ENCODE results near the gene KDM1B.

Gene KDM1B, protein sequence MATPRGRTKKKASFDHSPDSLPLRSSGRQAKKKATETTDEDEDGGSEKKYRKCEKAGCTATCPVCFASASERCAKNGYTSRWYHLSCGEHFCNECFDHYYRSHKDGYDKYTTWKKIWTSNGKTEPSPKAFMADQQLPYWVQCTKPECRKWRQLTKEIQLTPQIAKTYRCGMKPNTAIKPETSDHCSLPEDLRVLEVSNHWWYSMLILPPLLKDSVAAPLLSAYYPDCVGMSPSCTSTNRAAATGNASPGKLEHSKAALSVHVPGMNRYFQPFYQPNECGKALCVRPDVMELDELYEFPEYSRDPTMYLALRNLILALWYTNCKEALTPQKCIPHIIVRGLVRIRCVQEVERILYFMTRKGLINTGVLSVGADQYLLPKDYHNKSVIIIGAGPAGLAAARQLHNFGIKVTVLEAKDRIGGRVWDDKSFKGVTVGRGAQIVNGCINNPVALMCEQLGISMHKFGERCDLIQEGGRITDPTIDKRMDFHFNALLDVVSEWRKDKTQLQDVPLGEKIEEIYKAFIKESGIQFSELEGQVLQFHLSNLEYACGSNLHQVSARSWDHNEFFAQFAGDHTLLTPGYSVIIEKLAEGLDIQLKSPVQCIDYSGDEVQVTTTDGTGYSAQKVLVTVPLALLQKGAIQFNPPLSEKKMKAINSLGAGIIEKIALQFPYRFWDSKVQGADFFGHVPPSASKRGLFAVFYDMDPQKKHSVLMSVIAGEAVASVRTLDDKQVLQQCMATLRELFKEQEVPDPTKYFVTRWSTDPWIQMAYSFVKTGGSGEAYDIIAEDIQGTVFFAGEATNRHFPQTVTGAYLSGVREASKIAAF

DNA sequence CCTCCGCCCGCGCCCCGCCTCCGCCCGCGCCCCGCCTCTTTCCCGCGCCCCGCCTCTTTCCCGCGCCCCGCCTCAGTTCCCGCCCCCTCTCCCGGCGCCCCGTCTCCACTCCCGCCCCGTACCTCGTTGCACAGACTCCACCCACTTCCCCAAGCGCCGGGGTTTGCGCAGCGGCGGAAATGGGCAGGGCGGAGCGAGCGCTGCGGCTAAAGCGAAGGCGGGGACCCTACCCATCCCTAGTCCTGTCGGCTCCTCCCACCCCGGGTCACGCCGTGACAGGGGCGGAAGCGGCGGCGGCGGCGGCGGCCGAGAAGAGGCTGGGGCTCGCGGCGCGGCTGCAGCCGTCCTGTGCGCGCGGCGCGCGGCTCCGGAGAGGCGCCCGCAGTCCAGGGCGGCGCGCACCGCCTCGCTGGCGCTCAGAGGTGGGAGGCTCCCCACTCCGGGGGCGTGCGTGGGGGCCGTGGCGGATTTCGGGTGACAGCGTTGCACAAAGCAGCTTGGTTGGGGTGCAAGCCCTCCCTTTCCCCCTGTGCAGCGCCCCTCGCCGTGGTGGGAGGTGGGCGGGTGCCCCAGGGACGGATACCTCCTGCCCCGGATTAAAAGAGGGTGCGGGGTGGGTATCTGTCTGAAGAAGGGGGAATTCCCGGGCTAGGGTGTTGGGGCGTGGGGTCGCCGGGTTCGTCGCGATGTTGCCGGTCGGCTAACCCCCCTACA, at the start of gene KDM1B:
Gene KDM1B (plus strand): TSS at position 273 of the 714 bp plus-strand sequence. CDS start 4,474 bp downstream, outside the sequence.
- peak; percentile 94 to 98 for DNase-seq (ENCODE audit: low read depth in 1 of 2, low spot score in 1 of 2)

- DNase-seq (ENCODE audit: low read depth in 1 of 2, low spot score in 1 of 2): no peak
Measured at GRCh38 chr6:18107061-18107460, 48.2 kb upstream of the KDM1B start.

DNA sequence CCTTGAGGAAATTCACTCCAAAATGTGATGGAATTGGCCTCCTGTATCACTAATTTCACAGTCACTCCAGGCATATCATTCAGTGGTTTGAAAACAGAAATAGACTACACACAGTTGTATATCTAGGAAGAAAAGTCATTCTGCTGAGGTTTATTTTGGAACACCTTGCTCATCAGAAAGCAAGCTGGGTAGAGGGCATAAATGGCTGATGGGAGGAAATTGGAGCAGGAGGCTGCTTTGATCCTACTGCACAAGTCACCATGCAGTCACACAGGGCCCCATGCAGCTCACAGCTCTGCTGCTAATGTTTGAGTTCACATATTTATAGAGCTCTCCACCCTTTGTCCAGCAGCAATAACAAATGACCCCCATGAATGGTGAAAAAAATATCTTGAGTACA, 45.1 kb upstream of the KDM1B start:
- no peak for DNase-seq (ENCODE audit: low read depth in 1 of 2, low spot score in 1 of 2)

DNA sequence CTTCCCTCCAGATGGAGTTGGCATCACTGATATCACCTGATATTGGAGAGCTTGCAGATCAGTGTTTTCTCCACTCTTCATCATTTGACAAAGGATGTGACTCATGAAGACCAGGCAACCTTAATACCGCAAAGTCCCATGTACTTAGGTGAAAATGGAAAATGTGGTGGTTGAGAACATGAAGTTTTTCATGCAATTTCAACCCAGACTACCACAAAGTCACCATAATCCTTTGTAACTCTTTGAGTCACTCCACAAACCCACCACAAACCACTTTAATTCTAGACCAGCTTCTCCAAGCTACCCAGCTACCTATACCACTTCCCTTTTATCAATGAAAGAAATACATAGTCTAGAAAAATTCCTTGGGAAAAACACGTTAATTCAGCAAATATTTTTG, 39.9 kb upstream of the KDM1B start:
- peak in 1 of 2 donors; percentile 19 for DNase-seq (ENCODE audit: low read depth in 1 of 2, low spot score in 1 of 2)

GRCh38 chr6:18117136-18117535, 38.1 kb upstream of the KDM1B start:
- DNase-seq (ENCODE audit: low read depth in 1 of 2, low spot score in 1 of 2): no peak

DNA sequence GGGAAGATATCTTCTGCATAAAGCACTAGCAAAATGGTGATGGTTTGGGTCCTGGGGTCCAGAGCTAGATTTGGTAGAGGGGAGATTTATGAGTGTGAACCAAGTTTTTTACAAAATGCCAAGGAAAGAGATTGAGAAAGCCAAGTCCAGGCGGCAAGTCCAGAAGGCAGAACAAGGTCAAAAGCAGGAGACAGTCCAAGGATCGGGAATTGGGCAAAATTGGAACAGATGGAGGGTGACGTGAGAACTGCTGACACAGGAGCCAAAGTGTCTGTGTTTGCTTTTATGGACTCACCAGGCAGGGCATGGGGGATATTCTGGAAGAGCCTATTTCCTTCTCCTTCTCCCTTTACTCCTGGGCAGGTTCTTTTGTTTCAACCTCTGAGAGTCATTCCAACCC, 36.9 kb upstream of the KDM1B start:
- no peak for DNase-seq (ENCODE audit: low read depth in 1 of 2, low spot score in 1 of 2)

- DNase-seq (ENCODE audit: low read depth in 1 of 2, low spot score in 1 of 2): no peak
Measured at GRCh38 chr6:18119236-18119635, 36.0 kb upstream of the KDM1B start.

GRCh38 chr6:18121580-18122127, 33.6 kb upstream of the KDM1B start:
- DNase-seq (ENCODE audit: low read depth in 1 of 2, low spot score in 1 of 2): no peak

DNA sequence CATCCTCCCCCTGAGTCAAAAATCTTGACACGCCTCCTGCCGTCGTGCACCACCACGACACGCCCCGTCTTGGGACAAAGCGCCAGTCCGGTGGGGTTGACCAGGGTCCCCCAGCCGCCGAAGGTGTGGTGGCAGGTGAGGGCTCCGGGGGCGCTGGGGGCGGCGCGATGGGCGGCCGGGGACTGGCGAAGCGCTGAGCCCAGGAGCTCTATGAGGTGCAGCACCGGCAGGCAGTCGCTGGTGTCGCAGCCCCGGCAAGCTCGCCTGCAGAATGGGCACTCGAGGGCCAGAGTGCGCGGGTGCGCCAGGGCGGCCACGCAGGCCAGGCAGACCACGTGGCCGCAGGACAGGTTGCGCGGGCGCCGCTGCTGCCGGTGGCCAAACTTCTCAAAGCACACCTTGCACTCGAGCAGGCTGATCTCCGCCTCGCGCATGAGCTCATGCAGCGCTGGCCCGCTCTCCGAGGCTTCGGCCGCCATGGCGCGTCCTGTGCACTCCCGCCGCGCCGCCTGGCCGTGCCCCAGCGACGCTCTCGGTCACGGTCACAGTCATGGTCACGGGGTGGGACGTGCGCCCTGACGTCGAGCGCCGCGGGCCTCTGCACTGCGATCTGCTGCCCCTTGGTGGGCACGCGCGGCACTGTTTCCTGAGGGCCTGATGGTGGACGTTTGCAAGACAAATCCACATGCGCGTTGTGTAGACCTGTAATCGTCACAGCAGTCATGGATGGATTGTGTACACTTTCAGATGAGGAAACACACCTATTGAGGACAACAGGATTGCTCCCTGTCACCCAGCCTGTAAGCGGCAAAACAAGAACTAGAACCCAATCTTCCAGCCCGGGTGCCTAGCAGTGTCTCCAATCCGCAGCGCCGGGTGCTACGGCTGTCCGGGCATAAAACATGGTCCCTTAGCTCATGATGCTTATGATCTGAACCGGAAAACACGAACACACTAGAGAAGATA, 32.8 kb upstream of the KDM1B start, which contains the start of gene NHLRC1:
Gene NHLRC1 (minus strand): TSS at position 550 of the 966 bp plus-strand sequence. CDS start 71 bp downstream, at position 479.
- DNase-seq (ENCODE audit: low read depth in 1 of 2, low spot score in 1 of 2): peak; percentile 42 to 64

GRCh38 chr6:18126121-18126520, 29.1 kb upstream of the KDM1B start:
- DNase-seq (ENCODE audit: low read depth in 1 of 2, low spot score in 1 of 2): no peak

DNA sequence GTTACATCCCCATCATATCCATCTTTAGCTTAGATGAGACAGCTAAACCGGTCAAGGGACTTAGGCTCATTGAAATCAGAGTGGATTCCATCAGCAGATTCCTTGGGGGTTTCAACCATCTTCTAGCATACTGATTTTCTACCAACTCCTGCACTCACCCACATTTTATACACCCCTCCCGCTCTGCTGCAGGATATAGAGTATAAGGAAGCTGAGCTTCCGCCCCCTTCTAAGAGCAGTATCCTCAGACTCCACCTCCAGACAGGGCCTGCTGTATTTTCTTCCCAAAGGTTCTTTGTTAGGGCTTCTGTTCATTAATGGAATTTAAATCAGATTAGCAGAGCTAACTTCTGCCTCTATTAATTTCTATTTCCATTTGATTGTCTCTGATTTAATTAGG, 22.9 kb upstream of the KDM1B start:
- DNase-seq (ENCODE audit: low read depth in 1 of 2, low spot score in 1 of 2): no peak

- no peak for DNase-seq (ENCODE audit: low read depth in 1 of 2, low spot score in 1 of 2)
Measured at GRCh38 chr6:18135171-18135570, 20.1 kb upstream of the KDM1B start.

DNA sequence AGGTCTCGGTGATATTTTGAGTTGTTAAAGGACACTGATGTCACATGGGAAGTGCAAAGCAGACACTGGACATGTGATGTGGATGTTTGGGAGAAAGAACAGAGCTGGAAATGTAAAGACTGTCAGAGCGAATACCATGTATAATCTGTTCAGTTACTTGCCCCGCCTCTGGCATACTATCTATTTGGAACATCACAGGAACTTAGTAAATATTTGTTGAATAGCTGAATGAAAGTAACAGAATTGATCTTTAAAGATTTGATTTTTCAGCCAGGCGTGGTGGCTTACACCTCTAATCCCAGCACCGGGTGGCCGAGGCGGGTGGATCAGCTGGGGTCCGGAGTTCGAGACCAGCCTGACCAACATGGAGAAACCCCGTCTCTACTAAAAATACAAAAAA, 19.0 kb upstream of the KDM1B start:
- DNase-seq (ENCODE audit: low read depth in 1 of 2, low spot score in 1 of 2): no peak

- no peak for DNase-seq (ENCODE audit: low read depth in 1 of 2, low spot score in 1 of 2)
Measured at GRCh38 chr6:18138906-18139305, 16.3 kb upstream of the KDM1B start.

GRCh38 chr6:18139935-18140621, 15.1 kb upstream of the KDM1B start:
- DNase-seq (ENCODE audit: low read depth in 1 of 2, low spot score in 1 of 2): no peak

DNA sequence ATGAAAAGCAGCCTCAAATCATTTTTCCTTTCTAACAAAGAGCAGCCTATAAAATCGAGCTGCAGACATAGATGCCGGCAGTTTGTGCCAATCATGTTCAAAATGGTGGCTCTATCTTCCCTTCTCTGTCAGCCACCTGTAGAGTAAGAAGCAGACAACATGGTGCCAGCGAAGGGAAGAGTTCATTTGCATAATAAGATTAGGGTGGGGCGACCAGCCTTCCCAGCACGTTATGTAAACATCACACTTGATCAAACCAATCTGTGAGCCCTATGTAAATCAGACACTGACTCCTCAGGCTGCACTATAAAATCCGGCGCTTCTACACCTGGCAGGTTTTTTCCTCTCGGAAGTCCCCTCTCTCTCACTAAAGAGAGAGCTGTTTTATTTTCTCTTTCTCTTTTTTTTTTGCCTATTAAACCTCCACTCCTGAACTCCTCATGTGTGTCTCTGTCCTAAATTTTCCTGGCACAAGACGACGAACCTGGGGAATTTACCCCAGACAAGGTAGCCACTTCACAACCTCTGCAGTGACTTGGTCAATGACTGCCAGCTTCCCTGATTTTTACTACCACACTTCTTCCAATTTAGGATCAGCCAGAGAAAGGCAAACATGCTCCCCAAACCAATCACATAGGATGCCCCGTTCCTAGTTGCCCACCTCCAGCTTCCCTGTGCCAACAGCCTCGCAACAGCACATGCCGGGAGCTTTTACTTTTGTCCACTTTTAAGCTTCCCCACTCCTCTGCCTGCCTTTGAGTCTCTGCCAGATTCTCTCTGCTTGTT, 13.2 kb upstream of the KDM1B start:
- DNase-seq (ENCODE audit: low read depth in 1 of 2, low spot score in 1 of 2): no peak

DNA sequence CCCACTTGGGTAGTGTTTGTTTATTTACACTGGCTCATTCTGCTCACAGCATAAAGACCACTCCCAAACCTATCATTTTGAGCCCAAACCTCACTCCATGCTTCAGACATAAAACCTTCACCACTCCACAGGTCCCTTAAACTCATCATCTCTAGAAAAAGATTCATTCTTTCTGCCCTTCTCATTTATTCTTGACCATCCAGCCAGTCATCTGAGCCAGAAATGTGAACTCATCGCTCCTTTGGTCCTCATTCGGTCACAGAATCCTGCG, 12.7 kb upstream of the KDM1B start:
- DNase-seq (ENCODE audit: low read depth in 1 of 2, low spot score in 1 of 2): no peak

- DNase-seq (ENCODE audit: low read depth in 1 of 2, low spot score in 1 of 2): no peak
Measured at GRCh38 chr6:18147160-18147559, 8.1 kb upstream of the KDM1B start.

DNA sequence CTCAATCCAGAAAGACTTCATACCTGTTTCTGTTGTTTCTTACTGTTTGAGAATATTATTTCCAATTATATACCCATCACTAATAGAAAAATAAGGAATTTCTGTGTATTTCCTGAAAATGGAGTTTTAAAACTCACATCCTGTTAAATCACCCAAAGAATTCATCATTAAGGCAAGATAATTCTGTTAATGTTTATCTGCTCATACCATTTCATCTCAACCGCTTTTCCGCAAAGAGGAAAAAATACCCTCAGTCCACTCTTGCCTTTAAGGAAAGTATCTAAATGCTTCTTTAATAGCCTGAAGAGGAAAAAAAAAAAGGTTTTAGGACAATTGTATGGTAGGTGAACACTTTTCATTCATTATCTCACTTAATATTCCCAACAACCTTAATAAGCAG, 7.6 kb upstream of the KDM1B start:
- DNase-seq (ENCODE audit: low read depth in 1 of 2, low spot score in 1 of 2): no peak

Measured in activated CD4-positive, alpha-beta T cell treated with anti-CD3 and anti-CD28 coated beads, Interleukin-2, amount 50 U/mL, for 24 hours (primary cell).